ENCODE results near the gene CD84.
"Not testable (repeated sequence)": the region's sequence is repeated elsewhere in the genome, so short reads cannot be mapped to it uniquely, and the experiment has no call there.

Gene CD84

DNA sequence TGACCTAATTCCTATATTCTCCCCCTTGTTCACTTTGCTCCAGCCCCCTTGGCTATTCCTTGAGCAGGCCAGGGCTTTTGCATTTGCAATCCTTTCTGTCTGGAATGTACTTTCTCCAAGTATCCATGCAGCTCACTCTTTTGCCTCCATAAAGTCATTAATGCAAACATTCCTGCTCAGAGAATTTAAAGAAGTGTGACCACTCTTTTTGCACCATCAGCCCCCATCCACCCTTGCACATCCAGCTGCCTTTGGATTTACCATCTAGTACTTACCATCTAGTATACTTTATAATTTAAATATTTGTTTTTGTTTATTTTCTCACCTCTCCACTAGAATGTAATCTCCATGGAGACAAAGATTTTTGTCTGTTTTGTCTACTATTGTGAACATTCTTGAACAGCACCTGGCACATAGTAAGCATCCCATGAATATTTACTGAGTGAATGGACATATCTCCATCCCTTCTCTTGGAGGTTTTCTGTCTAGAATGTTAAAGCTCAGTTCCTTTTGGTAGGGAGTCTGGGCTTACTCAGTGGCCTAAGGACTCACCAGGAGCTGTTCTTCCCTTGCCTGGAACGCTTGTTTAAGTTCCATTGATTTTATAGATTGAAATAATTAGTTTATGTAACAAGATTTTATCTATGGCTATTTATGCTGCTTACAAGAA, 78.8 kb downstream of the CD84 start:
- DNase-seq = no peak

DNA sequence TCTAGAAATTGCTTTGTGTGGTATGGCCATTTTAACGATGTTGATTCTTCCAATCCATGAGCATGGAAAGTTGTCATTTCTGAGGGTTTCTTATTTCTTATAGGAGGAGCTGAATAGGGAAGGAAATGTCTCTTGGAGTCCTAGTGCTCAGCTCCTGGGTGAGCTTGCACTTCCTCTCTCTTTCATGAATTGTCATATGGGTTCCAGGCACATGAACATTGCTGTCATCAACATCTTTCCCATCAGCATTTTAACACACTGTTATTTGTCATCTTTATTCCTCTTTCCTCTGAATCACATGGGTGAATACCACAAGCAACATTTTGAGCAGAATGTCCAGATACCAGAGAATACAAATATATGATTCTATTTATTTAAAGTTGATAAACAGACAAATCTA, 79.7 kb downstream of the CD84 start:
- no peak for DNase-seq

DNA sequence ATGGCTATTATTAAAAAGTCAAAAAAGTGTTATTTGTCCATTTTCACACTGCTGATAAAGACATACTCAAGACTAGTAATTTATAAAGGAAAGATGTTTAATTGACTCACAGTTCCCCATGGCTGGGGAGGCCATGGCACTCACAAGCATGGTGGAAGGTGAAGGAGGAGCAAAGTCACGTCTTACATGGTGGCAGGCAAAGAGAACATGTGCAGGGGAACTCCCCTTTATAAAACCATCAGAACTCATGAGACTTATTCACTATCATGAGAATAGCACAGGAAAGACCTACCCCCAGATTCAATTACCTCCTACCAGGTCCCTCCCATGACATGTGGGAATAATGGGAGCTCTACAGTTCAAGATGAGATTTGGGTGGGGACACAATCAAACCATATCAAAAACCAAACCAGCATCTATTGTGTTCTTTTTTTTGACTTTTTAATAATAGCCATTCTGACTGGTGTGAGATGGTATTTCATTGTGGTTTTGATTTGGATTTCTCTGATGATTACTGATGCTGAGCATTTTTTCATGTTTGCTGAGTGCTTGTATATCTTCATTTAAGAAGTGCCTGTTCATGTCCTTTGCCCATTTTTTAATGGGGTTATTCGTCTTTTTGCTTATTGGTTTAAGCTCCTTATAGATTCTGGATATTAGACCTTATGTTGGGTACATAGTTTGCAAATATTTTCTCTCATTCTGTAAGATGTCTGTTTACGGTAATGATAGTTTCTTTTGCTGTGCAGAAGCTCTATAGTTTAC, 80.8 kb downstream of the CD84 start:
- DNase-seq = not testable (repeated sequence)

DNA sequence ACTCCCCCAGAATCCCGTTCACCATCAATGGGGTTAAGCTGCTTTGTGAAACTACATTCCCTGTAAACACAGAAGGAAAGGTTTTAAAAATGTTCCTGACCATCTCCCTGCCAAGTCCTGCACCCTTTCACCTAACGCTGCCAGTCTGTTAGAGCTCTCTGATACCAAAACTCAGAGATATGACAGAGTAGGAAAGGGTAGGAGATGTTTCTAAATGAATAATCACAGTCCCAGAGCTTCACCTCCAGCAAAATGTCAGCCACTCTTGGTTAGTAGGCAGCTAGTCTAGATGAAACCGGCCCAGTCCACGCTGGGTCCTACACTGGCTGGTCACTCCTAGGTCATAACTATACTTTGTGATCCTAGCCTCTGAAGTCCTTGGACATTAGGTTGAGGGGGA, 83.0 kb downstream of the CD84 start:
- DNase-seq = no peak

DNA sequence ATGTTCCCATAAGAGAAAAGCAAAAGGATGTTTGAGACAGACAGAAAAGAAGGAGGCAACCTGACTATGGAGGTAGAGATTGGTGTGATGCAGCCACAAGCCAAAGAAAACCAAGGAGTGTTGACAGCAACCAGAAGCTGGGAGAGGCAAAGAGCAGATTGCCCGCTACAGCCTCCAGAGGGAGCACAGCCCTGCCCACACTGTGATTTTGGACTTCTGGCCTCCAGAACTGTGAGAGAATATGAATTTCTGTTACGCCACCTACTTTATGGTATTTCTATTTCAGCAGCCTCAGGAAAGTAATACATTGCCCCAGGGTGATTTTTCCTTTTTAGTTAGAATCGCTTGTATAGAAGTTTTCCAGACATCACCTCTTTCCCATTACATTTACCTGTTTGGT, 84.7 kb downstream of the CD84 start:
- no peak for DNase-seq

GRCh38 chr1:160492617-160493016, 86.7 kb downstream of the CD84 start:
- DNase-seq = no peak

- DNase-seq = no peak
These were observed 87.3 kb downstream of the CD84 start for GRCh38 chr1:160491981-160492380.
